ENCODE measurements around the gene BARD1.

GRCh38 chr2:214706986-214707385 lies 102.5 kb downstream of the BARD1 start:
- TF ChIP-seq KDM1A (IDR thresholded peaks at IDR 0.05; ENCODE audit: borderline replicate concordance, low read length), result no peak
- TF ChIP-seq PHF8 (conservative IDR thresholded peaks at IDR 0.05; ENCODE audit: low read depth, low read length), result no peak
- TF ChIP-seq CBX5 (IDR thresholded peaks at IDR 0.05; ENCODE audit: low read depth, low read length), result no peak
- TF ChIP-seq, protein P1, sequence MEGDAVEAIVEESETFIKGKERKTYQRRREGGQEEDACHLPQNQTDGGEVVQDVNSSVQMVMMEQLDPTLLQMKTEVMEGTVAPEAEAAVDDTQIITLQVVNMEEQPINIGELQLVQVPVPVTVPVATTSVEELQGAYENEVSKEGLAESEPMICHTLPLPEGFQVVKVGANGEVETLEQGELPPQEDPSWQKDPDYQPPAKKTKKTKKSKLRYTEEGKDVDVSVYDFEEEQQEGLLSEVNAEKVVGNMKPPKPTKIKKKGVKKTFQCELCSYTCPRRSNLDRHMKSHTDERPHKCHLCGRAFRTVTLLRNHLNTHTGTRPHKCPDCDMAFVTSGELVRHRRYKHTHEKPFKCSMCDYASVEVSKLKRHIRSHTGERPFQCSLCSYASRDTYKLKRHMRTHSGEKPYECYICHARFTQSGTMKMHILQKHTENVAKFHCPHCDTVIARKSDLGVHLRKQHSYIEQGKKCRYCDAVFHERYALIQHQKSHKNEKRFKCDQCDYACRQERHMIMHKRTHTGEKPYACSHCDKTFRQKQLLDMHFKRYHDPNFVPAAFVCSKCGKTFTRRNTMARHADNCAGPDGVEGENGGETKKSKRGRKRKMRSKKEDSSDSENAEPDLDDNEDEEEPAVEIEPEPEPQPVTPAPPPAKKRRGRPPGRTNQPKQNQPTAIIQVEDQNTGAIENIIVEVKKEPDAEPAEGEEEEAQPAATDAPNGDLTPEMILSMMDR (IDR thresholded peaks at IDR 0.05; ENCODE audit: control extremely low read depth in 1 of 3, insufficient read depth in 1 of 3, low read depth in 1 of 3, low read length in 3 of 3), result no peak
- no peak for TF ChIP-seq CHD2 (IDR thresholded peaks at IDR 0.05; ENCODE audit: low read length)
- no peak for TF ChIP-seq POLR2A (IDR thresholded peaks at IDR 0.05; ENCODE audit: control extremely low read depth in 1 of 2, low read depth in 2 of 2, low read length in 2 of 2)
- TF ChIP-seq SP2 (IDR thresholded peaks at IDR 0.05; ENCODE audit: low read length), result no peak
- no peak for TF ChIP-seq POLR2AphosphoS5 (IDR thresholded peaks at IDR 0.05; ENCODE audit: low read depth, low read length)
- TF ChIP-seq RAD21 (IDR thresholded peaks at IDR 0.05 in 1 of 2, conservative IDR thresholded peaks at IDR 0.05 in 1 of 2; ENCODE audit: low read depth in 2 of 2, low read length in 2 of 2), result no peak
- no peak for TF ChIP-seq RFX5 (IDR thresholded peaks at IDR 0.05; ENCODE audit: borderline replicate concordance, low read depth, low read length)
- TF ChIP-seq EP300 (IDR thresholded peaks at IDR 0.05; ENCODE audit: borderline replicate concordance in 1 of 2, low read depth in 2 of 2, low read length in 2 of 2), result no peak
- TF ChIP-seq, protein P2, sequence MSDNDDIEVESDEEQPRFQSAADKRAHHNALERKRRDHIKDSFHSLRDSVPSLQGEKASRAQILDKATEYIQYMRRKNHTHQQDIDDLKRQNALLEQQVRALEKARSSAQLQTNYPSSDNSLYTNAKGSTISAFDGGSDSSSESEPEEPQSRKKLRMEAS (IDR thresholded peaks at IDR 0.05), result no peak
- TF ChIP-seq SIRT6 (IDR thresholded peaks at IDR 0.05; ENCODE audit: low read length), result no peak
- TF ChIP-seq ZNF274 (IDR thresholded peaks at IDR 0.05; ENCODE audit: borderline replicate concordance, extremely low read depth, low read length), result no peak
